Urinary bladder (tissue), 4 donors: Measurements from ENCODE around the gene PPIB. TPM values are rescaled to one million over a fixed set of nuclear protein-coding genes. Genes with fewer than 3 reads are reported as not detected.
"Not testable (repeated sequence)": the region's sequence is repeated elsewhere in the genome, so short reads cannot be mapped to it uniquely, and the experiment has no call there.

Experiments
- DNase-seq: peaks from one replicate; pipeline ENCODE4 v3.0.0-alpha.2; 2015; ENCODE audit errors: extremely low spot score
- H3K27ac ChIP-seq: one replicate; pipeline ENCODE4 v1.5.1; 2013; ENCODE audit warnings: low read depth, mild to moderate bottlenecking, moderate library complexity
- H3K36me3 ChIP-seq: one replicate; pipeline ENCODE4 v1.6.1; 2013; ENCODE audit warnings: mild to moderate bottlenecking, moderate library complexity; ENCODE audit not compliant: insufficient read depth
- H3K4me1 ChIP-seq: one replicate; pipeline ENCODE4 v1.6.1; 2013; ENCODE audit warnings: mild to moderate bottlenecking, moderate library complexity; ENCODE audit not compliant: insufficient read depth
- H3K4me3 ChIP-seq: one replicate; pipeline ENCODE4 v1.5.1; 2013; ENCODE audit warnings: low read depth, low read length
- WGBS: extraction: QIAGEN DNeasy Blood & Tissue Kit; methylation state at CpG from one replicate; pipeline ENCODE4 v1.1.7; 2013; 5-methylcytosine and 5-hydroxymethylcytosine counted together
- polyA plus RNA-seq: library from polyadenylated mRNA; stranded (reverse); fragments of 200-250 nt; gene quantifications from one replicate; pipeline ENCODE4 v1.2.3, GENCODE V29; 2013
- small RNA-seq: library from RNA; depleted of rRNA; stranded (forward); fragments of <200 nt; gene quantifications from one replicate; pipeline ENCODE3, GENCODE V24; 2014
- total RNA-seq: library from RNA; depleted of rRNA; stranded (reverse); fragments of >200 nt; gene quantifications from one replicate; pipeline ENCODE4 v1.2.3, GENCODE V29; 2014
- donor health status: healthy with polysubstance abuse.
- donor health status: healthy.

Gene PPIB
- total and polyA plus RNA-seq, 2 donors, result 309 to 420 TPM

- WGBS, result 81% methylated on average over 4 of the region's 4 CpGs
- Histone ChIP-seq H3K36me3 (peaks cover 9% of the 10 kb centered on the region), H3K4me3 (no peak overlapping the region), H3K27ac (no peak overlapping the region), H3K4me1 (no peaks in the 10 kb centered on the region)
- DNase-seq, result no peak
Measured at GRCh38 chr15:64121614-64122013, 41.2 kb downstream of the PPIB start.

- not testable (repeated sequence) for DNase-seq, H3K36me3 ChIP-seq, H3K4me1 ChIP-seq, H3K27ac ChIP-seq, H3K4me3 ChIP-seq
- WGBS, result 100% methylated on average over 2 of the region's 2 CpGs
Measured at GRCh38 chr15:64120322-64120721, 42.5 kb downstream of the PPIB start.

- H3K4me3 ChIP-seq, result no peak overlapping the region
- H3K36me3 ChIP-seq, result peaks cover 6% of the 10 kb centered on the region
- 94% methylated on average over 5 of the region's 5 CpGs for WGBS
- no peak for DNase-seq
- H3K27ac ChIP-seq, result no peak overlapping the region
- H3K4me1 ChIP-seq, result no peaks in the 10 kb centered on the region
Measured at GRCh38 chr15:64117759-64118487, 44.9 kb downstream of the PPIB start.

GRCh38 chr15:64112904-64113303 is 49.9 kb downstream of the PPIB start:
- H3K4me3 ChIP-seq, result no peak overlapping the region
- 87% methylated on average over 1 of the region's 1 CpG for WGBS
- H3K4me1 ChIP-seq, result no peaks in the 10 kb centered on the region
- no peaks in the 10 kb centered on the region for H3K36me3 ChIP-seq
- DNase-seq, result no peak
- H3K27ac ChIP-seq, result no peak overlapping the region

- no peak overlapping the region for H3K27ac ChIP-seq
- WGBS, result 68% methylated on average over 4 of the region's 4 CpGs
- no peaks in the 10 kb centered on the region for H3K4me1 ChIP-seq
- H3K36me3 ChIP-seq, result peaks cover 2% of the 10 kb centered on the region
- H3K4me3 ChIP-seq, result no peak overlapping the region
- no peak for DNase-seq
Measured at GRCh38 chr15:64112073-64112772, 50.6 kb downstream of the PPIB start.

GRCh38 chr15:64111679-64112050 is 51.2 kb downstream of the PPIB start:
- Histone ChIP-seq H3K4me1 (peaks cover under 1% of the 10 kb centered on the region), H3K4me3 (no peak overlapping the region), H3K27ac (no peak overlapping the region), H3K36me3 (peaks cover 2% of the 10 kb centered on the region)
- WGBS, result 86% methylated on average over 3 of the region's 3 CpGs
- no peak for DNase-seq

- DNase-seq, result no peak
- H3K4me3 ChIP-seq, result no peak overlapping the region
Measured at GRCh38 chr15:64110950-64111678, 51.7 kb downstream of the PPIB start.

GRCh38 chr15:64110108-64110701 is 52.6 kb downstream of the PPIB start:
- H3K36me3 ChIP-seq, H3K4me1 ChIP-seq, H3K27ac ChIP-seq, H3K4me3 ChIP-seq, DNase-seq: not testable (repeated sequence)
- 96% methylated on average over 4 of the region's 4 CpGs for WGBS

More at GRCh38 chr15:64110950-64111678, 51.7 kb downstream of the PPIB start:
- no peak overlapping the region for H3K27ac ChIP-seq
- peaks cover 2% of the 10 kb centered on the region for H3K36me3 ChIP-seq
- 83% methylated on average over 3 of the region's 3 CpGs for WGBS
- peaks cover 2% of the 10 kb centered on the region for H3K4me1 ChIP-seq

- H3K4me3 ChIP-seq, result no peak overlapping the region
- H3K27ac ChIP-seq, result no peak overlapping the region
- no peak for DNase-seq
- H3K4me1 ChIP-seq, result peaks cover 2% of the 10 kb centered on the region
- peaks cover 2% of the 10 kb centered on the region for H3K36me3 ChIP-seq
- 94% methylated on average over 1 of the region's 1 CpG for WGBS
Measured at GRCh38 chr15:64107337-64107736, 55.5 kb downstream of the PPIB start.

Small RNAs within 50 kb of the gene (small RNA-seq; reads per million reads assigned to genes)
- not detected for gene RF00019

Other genes starting within 250 kb of the PPIB start
- gene DAPK2, start 116.5 kb downstream of the PPIB start, total RNA-seq, result 6.0 TPM
- 1.3 TPM for gene DAPK2, start 116.5 kb downstream of the PPIB start, polyA plus RNA-seq
- gene CIAO2A, start 69.2 kb downstream of the PPIB start, total RNA-seq, result 54.6 TPM
- 33.5 TPM for gene CIAO2A, start 69.2 kb downstream of the PPIB start, polyA plus RNA-seq
- 59.4 TPM for gene SNX1, start 67.0 kb downstream of the PPIB start, total RNA-seq
- 76.6 TPM for gene SNX1, start 67.0 kb downstream of the PPIB start, polyA plus RNA-seq
- 0.42 TPM for gene SNX22, start 11.3 kb downstream of the PPIB start, total RNA-seq
- gene SNX22, start 11.3 kb downstream of the PPIB start, polyA plus RNA-seq, result 1.1 TPM
- 40.1 TPM for gene CSNK1G1, start 193.2 kb upstream of the PPIB start, total RNA-seq
- 5.7 TPM for gene CSNK1G1, start 193.2 kb upstream of the PPIB start, polyA plus RNA-seq
- 41.5 TPM for gene PCLAF, start 218.4 kb upstream of the PPIB start, total RNA-seq
- gene PCLAF, start 218.4 kb upstream of the PPIB start, polyA plus RNA-seq, result 1.8 TPM
- 21.0 TPM for gene TRIP4, start 224.8 kb upstream of the PPIB start, total RNA-seq
- 20.9 TPM for gene TRIP4, start 224.8 kb upstream of the PPIB start, polyA plus RNA-seq